A375 (cell line): Measurements from ENCODE around the gene CES4A. TPM values are rescaled to one million over a fixed set of nuclear protein-coding genes. Genes with fewer than 3 reads are reported as not detected.

ENCODE experiments used
- small RNA-seq: library from RNA; depleted of rRNA; stranded (forward); fragments of <200 nt; gene quantifications from one replicate; pipeline ENCODE3, GENCODE V24; 2014
- total RNA-seq: library from RNA; depleted of rRNA; stranded (reverse); fragments of >200 nt; shearing (Covaris generic); gene quantifications from 2 replicates; pipeline ENCODE4 v1.2.3, GENCODE V29; 2014; rRNA removed

CES4A gene
- 0.72 TPM in 1 of 2 replicates, not detected in the other for total RNA-seq

DNA sequence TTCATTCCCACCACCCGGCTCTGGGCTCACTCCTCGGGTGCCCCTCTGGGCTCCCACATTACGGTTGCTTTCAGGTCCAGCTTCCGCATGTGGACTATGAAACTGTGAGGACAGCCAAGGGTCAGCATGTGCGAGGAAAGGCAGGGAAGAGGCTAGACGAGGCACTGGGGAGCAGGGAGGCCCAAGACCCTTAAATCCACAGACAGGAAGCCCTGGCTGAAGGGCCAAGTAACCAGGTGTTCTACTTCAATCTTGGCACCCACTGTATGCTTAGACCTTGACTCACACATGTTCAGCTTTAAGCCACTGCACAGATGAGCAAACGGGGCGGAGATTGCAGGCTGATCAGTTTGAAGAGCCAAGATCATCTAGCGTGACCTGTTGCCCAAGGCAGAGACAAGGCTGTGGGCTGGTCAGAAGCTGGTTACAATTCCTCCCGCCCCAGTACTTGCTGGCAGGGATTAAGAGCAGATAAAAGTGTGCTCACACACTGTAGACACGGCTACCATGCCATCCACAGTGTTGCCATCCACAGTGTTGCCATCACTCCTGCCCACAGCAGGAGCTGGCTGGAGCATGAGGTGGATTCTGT, at the start of gene CES4A:
Gene CES4A (plus strand): TSS at position 393 of the 592 bp plus-strand sequence. CDS start 184 bp downstream, at position 577.

DNA sequence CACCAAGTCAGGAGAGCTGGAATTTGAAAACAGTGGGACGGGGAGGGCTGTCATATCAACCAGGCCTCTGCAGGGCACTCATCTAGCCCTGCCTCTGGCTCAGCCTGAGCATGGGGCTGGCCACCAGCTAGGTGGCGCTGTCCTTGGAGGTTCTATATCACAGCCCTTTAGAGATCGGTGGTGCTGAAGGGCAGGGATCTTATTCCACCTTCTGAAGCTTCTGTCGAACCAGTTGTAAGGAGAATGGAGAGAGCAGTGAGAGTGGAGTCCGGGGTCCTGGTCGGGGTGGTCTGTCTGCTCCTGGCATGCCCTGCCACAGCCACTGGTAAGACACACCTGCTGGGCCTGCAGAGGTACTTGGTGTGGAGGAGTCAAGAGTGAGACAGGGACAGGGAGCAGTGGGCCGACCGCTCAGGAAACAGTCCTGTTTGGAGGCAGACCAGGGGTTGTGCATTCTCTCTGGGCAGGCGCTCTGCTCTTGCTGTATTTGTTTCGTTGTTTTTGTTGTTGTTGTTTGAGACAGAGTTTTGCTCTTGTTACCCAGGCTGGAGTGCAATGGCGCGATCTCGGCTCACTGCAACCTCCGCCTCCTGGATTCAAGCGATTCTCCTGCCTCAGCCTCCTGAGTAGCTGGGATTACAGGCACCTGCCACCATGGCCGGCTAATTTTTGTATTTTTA, 27.2 kb upstream of the CES4A start, which contains the start of gene CES3:
Gene CES3 (plus strand): TSS at position 202 of the 680 bp plus-strand sequence. CDS start 42 bp downstream, at position 244.

DNA sequence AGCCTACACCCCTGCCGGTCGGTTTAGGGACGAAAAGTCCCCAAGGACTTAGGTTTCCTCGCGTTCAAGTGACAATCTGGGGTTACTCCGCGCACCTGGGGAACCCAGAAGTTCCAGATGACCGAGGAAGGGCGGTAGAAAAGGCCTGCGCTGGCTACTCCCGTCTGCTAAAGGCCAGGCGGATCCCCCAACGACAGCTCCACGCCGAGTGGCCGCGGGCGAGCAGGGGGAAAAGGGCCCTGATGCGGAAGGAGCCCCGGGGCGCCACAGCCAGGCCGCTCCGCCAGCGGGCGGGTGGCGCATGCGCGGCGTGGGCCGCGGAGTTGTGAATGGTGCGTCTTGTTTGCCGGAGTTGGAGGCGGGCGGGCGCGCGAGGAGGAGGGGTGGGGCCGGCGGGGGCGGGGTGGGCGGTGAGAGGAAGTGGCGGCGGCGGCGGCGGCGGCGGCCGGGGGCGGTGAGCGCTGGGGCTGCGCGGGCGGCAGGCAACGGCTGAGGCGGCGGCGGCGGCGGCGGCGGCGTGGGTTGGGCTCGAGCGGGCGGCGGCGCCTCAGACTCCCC, 40.4 kb downstream of the CES4A start, which contains the start of gene CBFB:
Gene CBFB (plus strand): TSS at position 454 of the 558 bp plus-strand sequence. CDS start 259 bp downstream, outside the sequence.

Small RNA genes lying within 50 kb of the gene (small RNA-seq; reads per million reads assigned to genes)
- gene RN7SL543P: not detected

Other genes starting within 250 kb of the CES4A start
- 98.4 and 109 TPM in 2 replicates for gene DYNC1LI2, start 237.0 kb upstream of the CES4A start, total RNA-seq
- not detected in 2 replicates for gene TERB1, start 187.0 kb upstream of the CES4A start, total RNA-seq
- 82.9 and 106 TPM in 2 replicates for gene NAE1, start 157.6 kb upstream of the CES4A start, total RNA-seq
- gene CA7, start 144.2 kb upstream of the CES4A start, total RNA-seq: not detected in 2 replicates
- gene PDP2, start 108.1 kb upstream of the CES4A start, total RNA-seq: 5.7 and 6.2 TPM in 2 replicates
- gene CDH16, start 69.7 kb upstream of the CES4A start, total RNA-seq: not detected in 2 replicates
- 0.11 and 0.68 TPM in 2 replicates for gene RRAD, start 63.1 kb upstream of the CES4A start, total RNA-seq
- 255 and 274 TPM in 2 replicates for gene CIAO2B, start 54.2 kb upstream of the CES4A start, total RNA-seq
- gene CES2, start 53.1 kb upstream of the CES4A start, total RNA-seq: 31.8 and 39.1 TPM in 2 replicates
- 1.3 and 4.5 TPM in 2 replicates for gene CES3, start 27.3 kb upstream of the CES4A start, total RNA-seq
- 123 and 128 TPM in 2 replicates for gene CBFB, start 40.6 kb downstream of the CES4A start, total RNA-seq
- gene PHAF1, start 121.4 kb downstream of the CES4A start, total RNA-seq: 8.0 and 10.1 TPM in 2 replicates
- gene B3GNT9, start 162.4 kb downstream of the CES4A start, total RNA-seq: 0.42 and 0.45 TPM in 2 replicates
- gene TRADD, start 171.3 kb downstream of the CES4A start, total RNA-seq: 9.9 and 11.5 TPM in 2 replicates
- 9.3 and 17.5 TPM in 2 replicates for gene FBXL8, start 171.4 kb downstream of the CES4A start, total RNA-seq
- 16.1 and 23.6 TPM in 2 replicates for gene HSF4, start 176.2 kb downstream of the CES4A start, total RNA-seq
- 35.3 and 38.1 TPM in 2 replicates for gene NOL3, start 181.9 kb downstream of the CES4A start, total RNA-seq
- 24.4 and 25.3 TPM in 2 replicates for gene MATCAP1, start 195.4 kb downstream of the CES4A start, total RNA-seq
- 0.13 TPM in 1 of 2 replicates, not detected in the other for gene EXOC3L1, start 201.5 kb downstream of the CES4A start, total RNA-seq
- gene E2F4, start 203.6 kb downstream of the CES4A start, total RNA-seq: 175 and 180 TPM in 2 replicates
- gene ELMO3, start 210.5 kb downstream of the CES4A start, total RNA-seq: 1.6 and 3.5 TPM in 2 replicates
- 56.0 and 80.0 TPM in 2 replicates for gene TMEM208, start 238.5 kb downstream of the CES4A start, total RNA-seq